ENCODE data around the gene METTL1.

The METTL1 gene

GRCh38 chr12:57782608-57783465, 10.9 kb upstream of the METTL1 start, which contains the start of gene TSFM:
TSS of gene TSFM (plus strand) at chr12:57782787. CDS start at chr12:57782802, 15 bp downstream.
- no peaks in the 10 kb centered on the region; the same call in 1 of the 2 replicates for H4K20me1 ChIP-seq (ENCODE audit: insufficient read depth, low read length)
- peak within 1 kb of the TSS; percentile 74 for H3K9ac ChIP-seq (ENCODE audit: low read depth, low read length)
- H3K79me2 ChIP-seq (ENCODE audit: insufficient read depth, low read length): peaks cover 22% of the 10 kb centered on the region
- TF ChIP-seq CTCF (IDR thresholded peaks at IDR 0.05; ENCODE audit: borderline replicate concordance, extremely low read depth, low read length, poor library complexity, severe bottlenecking) (peak; percentile 98), EZH2 (IDR thresholded peaks at IDR 0.05; ENCODE audit: borderline replicate concordance, low read depth, low read length, severe bottlenecking) (no peak)
- no peaks in the 10 kb centered on the region for H3K27me3 ChIP-seq (ENCODE audit: insufficient read depth, low read length, poor library complexity)
- peaks cover 43% of the 10 kb centered on the region for H3K36me3 ChIP-seq (ENCODE audit: insufficient read depth, low read length)
- peak within 1 kb of the TSS; percentile 87 to 88 for H3K4me3 ChIP-seq (ENCODE audit: low read depth in 1 of 2, low read length in 2 of 2)
- peak within 1 kb of the TSS; percentile 72 for H3K4me2 ChIP-seq (ENCODE audit: insufficient read depth, low read length)
- H3K4me1 ChIP-seq (ENCODE audit: insufficient read depth, low read length): peaks cover 35% of the 10 kb centered on the region
- DNase-seq (peak; percentile 95), ATAC-seq (ENCODE audit: insufficient read depth, low read depth) (peak; percentile 95)
- peak within 1 kb of the TSS; percentile 80 for H3K27ac ChIP-seq (ENCODE audit: low read length)
- no peaks in the 10 kb centered on the region for H3K9me3 ChIP-seq (ENCODE audit: insufficient read depth, low read length, severe bottlenecking)
- peak within 1 kb of the TSS; percentile 87 for H2AFZ ChIP-seq (ENCODE audit: low read depth, low read length)

DNA sequence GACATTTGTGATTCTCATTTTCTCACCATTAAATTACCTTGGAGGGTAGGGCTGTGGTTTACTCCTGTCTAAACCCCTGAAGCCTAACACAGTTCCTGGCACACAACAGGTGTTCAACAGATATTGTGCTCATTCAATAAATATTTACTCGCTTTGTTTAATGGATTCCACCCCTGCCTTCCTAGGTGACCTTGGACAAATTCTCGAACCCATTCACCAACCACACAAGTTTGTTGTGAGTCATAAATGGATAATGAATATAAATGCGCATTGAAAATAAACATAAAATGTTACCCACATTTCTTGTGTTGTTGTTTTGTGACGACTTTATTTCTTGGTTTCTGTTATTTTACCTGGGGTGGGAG, 10.3 kb upstream of the METTL1 start:
- peak overlapping the region; percentile 55 for H3K27ac ChIP-seq (ENCODE audit: low read length)
- peaks cover 35% of the 10 kb centered on the region for H3K4me1 ChIP-seq (ENCODE audit: insufficient read depth, low read length)
- peaks cover 22% of the 10 kb centered on the region for H3K79me2 ChIP-seq (ENCODE audit: insufficient read depth, low read length)
- H3K4me3 ChIP-seq (ENCODE audit: low read depth in 1 of 2, low read length in 2 of 2): peak overlapping the region in 1 of 2 experiments; percentile 88; a peak in 2 of 4 replicates
- TF ChIP-seq EZH2 (IDR thresholded peaks at IDR 0.05; ENCODE audit: borderline replicate concordance, low read depth, low read length, severe bottlenecking) (no peak), CTCF (IDR thresholded peaks at IDR 0.05; ENCODE audit: borderline replicate concordance, extremely low read depth, low read length, poor library complexity, severe bottlenecking) (no peak)
- peak overlapping the region; percentile 74 for H3K9ac ChIP-seq (ENCODE audit: low read depth, low read length)
- H3K4me2 ChIP-seq (ENCODE audit: insufficient read depth, low read length): peak overlapping the region; percentile 72
- DNase-seq (no peak), ATAC-seq (ENCODE audit: insufficient read depth, low read depth) (peak; percentile 3; the same call in 1 of the 3 replicates)
- peak overlapping the region; percentile 55 for H2AFZ ChIP-seq (ENCODE audit: low read depth, low read length)
- no peaks in the 10 kb centered on the region; the same call in 1 of the 2 replicates for H4K20me1 ChIP-seq (ENCODE audit: insufficient read depth, low read length)
- H3K9me3 ChIP-seq (ENCODE audit: insufficient read depth, low read length, severe bottlenecking): no peaks in the 10 kb centered on the region
- peaks cover 37% of the 10 kb centered on the region for H3K36me3 ChIP-seq (ENCODE audit: insufficient read depth, low read length)
- H3K27me3 ChIP-seq (ENCODE audit: insufficient read depth, low read length, poor library complexity): no peaks in the 10 kb centered on the region

GRCh38 chr12:57781801-57782200, 9.9 kb upstream of the METTL1 start:
- peak overlapping the region; percentile 72; the same call in 1 of the 2 replicates for H3K4me2 ChIP-seq (ENCODE audit: insufficient read depth, low read length)
- no peak for ATAC-seq (ENCODE audit: insufficient read depth, low read depth)
- TF ChIP-seq EZH2 (IDR thresholded peaks at IDR 0.05; ENCODE audit: borderline replicate concordance, low read depth, low read length, severe bottlenecking) (no peak), CTCF (IDR thresholded peaks at IDR 0.05; ENCODE audit: borderline replicate concordance, extremely low read depth, low read length, poor library complexity, severe bottlenecking) (no peak)
- no peaks in the 10 kb centered on the region for H3K27me3 ChIP-seq (ENCODE audit: insufficient read depth, low read length, poor library complexity)
- no peaks in the 10 kb centered on the region for H3K9me3 ChIP-seq (ENCODE audit: insufficient read depth, low read length, severe bottlenecking)
- H3K4me1 ChIP-seq (ENCODE audit: insufficient read depth, low read length): peaks cover 35% of the 10 kb centered on the region
- DNase-seq: no peak
- H2AFZ ChIP-seq (ENCODE audit: low read depth, low read length): peak overlapping the region; percentile 55
- H3K36me3 ChIP-seq (ENCODE audit: insufficient read depth, low read length): peaks cover 33% of the 10 kb centered on the region
- H3K9ac ChIP-seq (ENCODE audit: low read depth, low read length): 0 out of 2 replicates have a peak overlapping the region, but pooled peaks have one; percentile 74
- H3K4me3 ChIP-seq (ENCODE audit: low read depth in 1 of 2, low read length in 2 of 2): no peak overlapping the region
- peaks cover 22% of the 10 kb centered on the region for H3K79me2 ChIP-seq (ENCODE audit: insufficient read depth, low read length)
- no peaks in the 10 kb centered on the region; the same call in 1 of the 2 replicates for H4K20me1 ChIP-seq (ENCODE audit: insufficient read depth, low read length)
- H3K27ac ChIP-seq (ENCODE audit: low read length): peak overlapping the region; percentile 55; the same call in 1 of the 2 replicates
